GM19468 (cell line): ENCODE measurements around the gene CEP131.
"Not testable (repeated sequence)": the region's sequence is repeated elsewhere in the genome, so short reads cannot be mapped to it uniquely, and the experiment has no call there.

ENCODE experiments used
- ATAC-seq: cut with Tn5 transposase; IDR thresholded peaks from one replicate; pipeline ENCODE4 v1.9.1; 2021; ENCODE audit warnings: mild to moderate bottlenecking, moderate library complexity, moderate number of reproducible peaks; ENCODE audit not compliant: unreplicated experiment; ENCODE audit errors: extremely low read depth

CEP131 gene

GRCh38 chr17:81228834-81229665 is 6.3 kb upstream of the CEP131 start:
- ATAC-seq, result no peak

- ATAC-seq, result no peak
Observed at GRCh38 chr17:81228420-81228819, 5.7 kb upstream of the CEP131 start.

- ATAC-seq, result not testable (repeated sequence)
Observed at GRCh38 chr17:81227630-81228029, 4.9 kb upstream of the CEP131 start.

- no peak for ATAC-seq
Observed at GRCh38 chr17:81223762-81224130, 981 bp upstream of the CEP131 start.

- ATAC-seq, result no peak
Observed at GRCh38 chr17:81222620-81222905, 202 bp downstream of the CEP131 start.

GRCh38 chr17:81221842-81222619 is 734 bp downstream of the CEP131 start:
- no peak for ATAC-seq

- no peak for ATAC-seq
Observed at GRCh38 chr17:81221371-81221841, 1.4 kb downstream of the CEP131 start.

- ATAC-seq, result no peak
Observed at GRCh38 chr17:81219476-81220180, 3.1 kb downstream of the CEP131 start.

- ATAC-seq, result no peak
Observed at GRCh38 chr17:81218991-81219390, 3.8 kb downstream of the CEP131 start.

GRCh38 chr17:81218459-81218858 is 4.3 kb downstream of the CEP131 start:
- ATAC-seq, result no peak

GRCh38 chr17:81217491-81217890 is 5.3 kb downstream of the CEP131 start:
- ATAC-seq, result no peak

GRCh38 chr17:81213978-81214377 is 8.8 kb downstream of the CEP131 start:
- no peak for ATAC-seq

- ATAC-seq, result no peak
Observed at GRCh38 chr17:81212365-81212764, 10.4 kb downstream of the CEP131 start.

GRCh38 chr17:81210868-81211267 is 11.9 kb downstream of the CEP131 start:
- no peak for ATAC-seq

- ATAC-seq, result no peak
Observed at GRCh38 chr17:81210466-81210865, 12.3 kb downstream of the CEP131 start.

GRCh38 chr17:81209141-81209540 is 13.6 kb downstream of the CEP131 start:
- ATAC-seq, result no peak

GRCh38 chr17:81208651-81209050 is 14.1 kb downstream of the CEP131 start:
- ATAC-seq, result no peak

- no peak for ATAC-seq
Observed at GRCh38 chr17:81207610-81208581, 14.9 kb downstream of the CEP131 start.

GRCh38 chr17:81206657-81207056 is 16.1 kb downstream of the CEP131 start:
- ATAC-seq, result no peak

GRCh38 chr17:81206166-81206565 is 16.6 kb downstream of the CEP131 start:
- ATAC-seq, result no peak
